Activated naive CD8-positive, alpha-beta T cell treated with anti-CD3 and anti-CD28 coated beads, Interleukin-2, amount 50 U/mL, for 24 hours (primary cell): ENCODE results near the gene GABRP.
A peak's percentile ranks its signal among the peaks of the same experiment; 100 is the strongest.
"Not testable (repeated sequence)": the region's sequence is repeated elsewhere in the genome, so short reads cannot be mapped to it uniquely, and the experiment has no call there.

Source experiments
- ATAC-seq: fragments of 150-1000 bp; cut with Tn5 transposase; one replicate; pipeline ENCODE4 v1.10.0; 2021
- DNase-seq: peaks from one replicate; pipeline ENCODE4 v3.0.0; 2021
- H3K27ac Mint-ChIP-seq: one replicate; pipeline ENCODE4 v1.8.0; 2021; ENCODE audit warnings: mild to moderate bottlenecking, mixed read lengths
- H3K27me3 Mint-ChIP-seq: one replicate; pipeline ENCODE4 v1.8.0; 2021; ENCODE audit warnings: mixed read lengths
- H3K36me3 Mint-ChIP-seq: one replicate; pipeline ENCODE4 v1.8.0; 2021; ENCODE audit warnings: low read depth, mixed read lengths
- H3K4me1 Mint-ChIP-seq: one replicate; pipeline ENCODE4 v1.8.0; 2021; ENCODE audit warnings: mixed read lengths
- H3K4me3 Mint-ChIP-seq: one replicate; pipeline ENCODE4 v1.8.0; 2021; ENCODE audit warnings: mild to moderate bottlenecking, moderate library complexity, mixed read lengths
- H3K9me3 Mint-ChIP-seq: one replicate; pipeline ENCODE4 v1.8.0; 2021; ENCODE audit warnings: mixed read lengths

The GABRP gene

GRCh38 chr5:170765868-170766267 lies 17.7 kb upstream of the GABRP start:
- not testable (repeated sequence) for H3K4me1 Mint-ChIP-seq, H3K9me3 Mint-ChIP-seq, H3K27me3 Mint-ChIP-seq, H3K4me3 Mint-ChIP-seq, ATAC-seq, H3K36me3 Mint-ChIP-seq, DNase-seq, H3K27ac Mint-ChIP-seq

- Mint-ChIP-seq H3K36me3 (no peaks in the 10 kb centered on the region), H3K9me3 (no peaks in the 10 kb centered on the region), H3K27me3 (no peaks in the 10 kb centered on the region), H3K4me1 (no peaks in the 10 kb centered on the region), H3K27ac (no peak overlapping the region), H3K4me3 (no peak overlapping the region)
- ATAC-seq (no peak), DNase-seq (no peak)
Measured at GRCh38 chr5:170769246-170769645, 14.3 kb upstream of the GABRP start.

DNA sequence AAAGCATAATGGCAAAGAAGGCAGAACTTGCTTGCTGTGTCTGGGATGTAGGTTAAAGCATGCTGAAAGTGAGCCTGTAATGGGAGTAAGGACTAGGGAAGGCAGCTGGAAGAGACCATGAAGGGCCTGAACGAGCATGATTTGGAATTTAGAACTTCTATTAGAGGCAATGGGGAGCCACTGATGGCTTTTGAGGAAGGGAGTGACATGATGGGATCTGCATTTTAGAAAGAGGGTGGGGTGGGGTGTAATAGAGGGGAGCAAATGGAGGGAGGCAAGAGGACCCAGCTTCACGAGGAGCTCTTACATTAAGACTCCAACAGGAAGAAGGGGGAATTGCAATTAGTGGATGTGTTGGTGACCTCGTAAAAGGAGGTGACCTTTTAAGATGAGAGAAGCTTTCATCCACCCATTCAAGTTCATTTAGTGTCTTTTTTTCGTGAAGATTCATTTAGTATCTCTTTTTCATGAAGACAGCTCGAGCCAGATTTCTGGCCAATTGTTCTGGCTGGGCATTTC lies 13.6 kb upstream of the GABRP start:
- Mint-ChIP-seq H3K4me3 (no peak overlapping the region), H3K9me3 (no peaks in the 10 kb centered on the region), H3K4me1 (no peaks in the 10 kb centered on the region), H3K27ac (no peak overlapping the region), H3K36me3 (no peaks in the 10 kb centered on the region), H3K27me3 (no peaks in the 10 kb centered on the region)
- ATAC-seq: no peak
- no peak for DNase-seq

DNA sequence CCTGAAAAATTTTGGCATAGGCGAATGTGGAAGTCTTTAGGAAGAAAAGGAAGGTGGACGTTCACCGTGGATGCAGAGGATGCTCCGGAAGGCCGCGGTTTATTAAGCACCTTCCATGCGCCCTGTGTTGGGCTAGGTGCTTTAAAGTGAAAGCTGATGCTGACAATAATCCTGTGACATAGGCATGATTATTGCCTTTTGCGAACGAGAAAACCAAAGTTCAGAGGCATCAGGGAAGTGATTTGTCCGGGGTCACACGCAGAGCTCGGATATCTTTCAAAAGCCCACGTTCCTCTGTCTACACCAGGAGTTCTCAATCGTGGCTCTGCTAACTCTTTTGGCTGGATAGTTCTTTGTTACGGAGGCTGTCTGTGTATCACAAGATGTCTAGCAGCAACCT lies 12.0 kb upstream of the GABRP start:
- Mint-ChIP-seq H3K27me3 (no peaks in the 10 kb centered on the region), H3K27ac (no peak overlapping the region), H3K9me3 (no peaks in the 10 kb centered on the region), H3K4me3 (no peak overlapping the region), H3K36me3 (no peaks in the 10 kb centered on the region), H3K4me1 (no peaks in the 10 kb centered on the region)
- no peak for ATAC-seq
- DNase-seq: no peak

DNA sequence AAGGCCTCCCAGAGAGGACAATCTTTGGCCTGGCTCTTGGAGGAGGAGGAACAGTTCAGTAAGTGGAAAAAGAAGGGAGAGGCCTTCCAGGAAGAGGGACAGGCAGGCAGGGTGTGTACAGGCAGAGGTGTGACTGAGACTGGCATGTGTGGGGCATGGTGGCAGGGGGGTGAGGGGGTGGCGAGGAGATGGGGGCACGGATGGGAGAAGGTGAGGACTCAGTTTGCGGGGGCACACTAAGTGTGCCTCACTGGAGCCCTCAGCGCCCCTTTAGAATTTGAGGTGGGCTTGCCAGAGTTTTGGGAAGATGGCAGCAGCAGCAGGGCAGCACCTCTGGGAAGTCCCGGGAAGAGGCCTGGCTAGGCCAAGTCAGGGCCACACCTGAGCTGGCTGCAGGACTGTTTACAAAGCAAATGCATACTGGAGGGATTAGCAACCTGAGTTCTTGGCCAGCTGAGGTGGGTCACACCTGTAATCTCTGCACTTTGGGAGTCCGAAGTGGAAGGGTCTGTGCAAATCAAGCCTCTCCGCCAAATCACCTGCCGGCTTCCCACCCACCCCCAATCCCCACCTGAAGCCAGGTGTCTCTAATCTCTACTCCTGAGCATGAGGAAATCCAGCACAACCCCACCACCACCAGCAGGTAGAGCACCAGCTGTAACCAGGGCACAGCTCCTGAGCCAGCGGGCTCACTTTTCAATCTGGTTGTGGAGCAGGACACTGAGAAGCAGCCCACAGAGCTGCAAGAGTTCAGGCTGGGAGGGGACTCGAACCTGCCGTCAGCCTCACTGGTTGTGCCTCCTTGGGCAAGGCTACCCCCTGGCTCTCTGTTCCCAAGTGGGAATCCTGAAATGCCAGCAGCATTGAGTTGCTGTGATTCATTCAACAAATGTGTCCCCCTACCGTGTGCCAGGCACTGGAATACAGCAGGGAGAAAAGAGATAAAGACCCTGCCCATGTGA lies 10.2 kb upstream of the GABRP start:
- Mint-ChIP-seq H3K4me3 (no peak overlapping the region), H3K36me3 (no peaks in the 10 kb centered on the region), H3K9me3 (no peaks in the 10 kb centered on the region), H3K4me1 (no peaks in the 10 kb centered on the region), H3K27me3 (no peaks in the 10 kb centered on the region), H3K27ac (no peak overlapping the region)
- ATAC-seq (no peak), DNase-seq (no peak)

- ATAC-seq (no peak), DNase-seq (no peak)
- no peaks in the 10 kb centered on the region for H3K4me1 Mint-ChIP-seq
- no peak overlapping the region for H3K4me3 Mint-ChIP-seq
- H3K36me3 Mint-ChIP-seq: no peaks in the 10 kb centered on the region
- H3K27me3 Mint-ChIP-seq: no peaks in the 10 kb centered on the region
- H3K27ac Mint-ChIP-seq: no peak overlapping the region
- no peaks in the 10 kb centered on the region for H3K9me3 Mint-ChIP-seq
Measured at GRCh38 chr5:170774831-170775230, 8.7 kb upstream of the GABRP start.

DNA sequence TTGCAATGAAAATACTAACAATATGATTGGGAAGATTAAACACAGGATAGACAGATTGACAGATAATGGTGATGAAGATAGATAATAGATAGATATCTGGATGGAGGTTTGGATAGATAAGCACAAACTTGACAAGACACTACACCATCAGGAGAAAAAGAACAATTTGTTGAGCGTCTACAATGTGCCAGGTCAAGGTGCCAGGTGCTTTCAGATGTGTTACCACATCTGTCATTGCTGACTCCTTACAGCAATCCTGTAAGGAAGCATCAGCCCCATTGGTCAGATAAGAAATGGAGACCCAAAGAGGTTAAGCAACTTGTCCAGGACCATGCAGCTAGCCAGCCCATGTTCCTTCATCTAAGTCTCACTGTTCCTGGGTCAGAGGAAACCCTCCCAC lies 1.6 kb upstream of the GABRP start:
- no peaks in the 10 kb centered on the region for H3K36me3 Mint-ChIP-seq
- H3K4me3 Mint-ChIP-seq: no peak overlapping the region
- ATAC-seq (no peak), DNase-seq (no peak)
- H3K27ac Mint-ChIP-seq: no peak overlapping the region
- H3K27me3 Mint-ChIP-seq: no peaks in the 10 kb centered on the region
- H3K9me3 Mint-ChIP-seq: no peaks in the 10 kb centered on the region
- no peaks in the 10 kb centered on the region for H3K4me1 Mint-ChIP-seq

- H3K4me3 Mint-ChIP-seq: no peak overlapping the region
- no peak for DNase-seq
- ATAC-seq: no peak
Measured at GRCh38 chr5:170782438-170782837, 1.1 kb upstream of the GABRP start.

DNA sequence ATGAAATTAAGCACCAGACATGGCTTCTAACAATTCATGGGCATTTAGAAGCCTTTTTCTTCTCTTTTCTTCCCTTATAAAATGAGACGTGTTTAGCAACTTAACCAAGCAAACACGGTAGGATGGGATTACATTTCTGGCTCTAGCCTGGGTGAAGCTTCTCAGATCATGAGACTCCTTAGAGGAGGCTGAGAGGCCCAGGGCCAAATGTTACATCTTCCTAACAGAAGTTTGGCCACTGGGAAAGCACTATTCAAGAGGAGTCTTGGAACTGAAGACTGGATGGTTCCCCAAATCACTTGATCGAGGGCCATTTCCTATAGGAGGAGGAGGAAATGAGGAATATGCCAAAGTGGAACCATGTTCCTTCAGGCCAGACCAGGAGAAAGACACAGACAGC lies 1.9 kb downstream of the GABRP start:
- DNase-seq: no peak
- Mint-ChIP-seq H3K9me3 (no peaks in the 10 kb centered on the region), H3K4me1 (no peaks in the 10 kb centered on the region), H3K4me3 (no peak overlapping the region), H3K27me3 (no peaks in the 10 kb centered on the region), H3K27ac (no peak overlapping the region), H3K36me3 (no peaks in the 10 kb centered on the region)
- no peak for ATAC-seq

More at GRCh38 chr5:170782438-170782837, 1.1 kb upstream of the GABRP start:
- Mint-ChIP-seq H3K27ac (no peak overlapping the region), H3K36me3 (no peaks in the 10 kb centered on the region), H3K4me1 (no peaks in the 10 kb centered on the region), H3K27me3 (no peaks in the 10 kb centered on the region), H3K9me3 (no peaks in the 10 kb centered on the region)

DNA sequence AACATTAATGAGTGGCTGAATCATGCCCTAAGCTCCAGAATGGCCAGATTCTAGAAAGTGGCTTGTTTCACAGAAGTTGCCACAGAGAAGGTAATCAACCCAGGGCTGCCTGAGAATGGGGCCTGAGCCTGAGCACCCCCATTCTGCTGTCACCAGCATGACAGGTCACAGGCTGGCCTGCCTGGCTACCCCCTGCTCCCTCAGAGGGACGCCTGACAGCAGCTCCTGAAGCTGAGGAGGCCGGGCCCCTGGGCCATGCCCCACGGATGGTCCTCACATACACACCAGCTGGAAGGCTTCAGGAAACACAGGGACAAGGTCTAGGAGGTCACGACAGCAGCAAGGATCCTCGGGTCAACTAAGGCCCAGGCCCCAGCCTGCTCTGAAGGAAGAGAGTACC lies 3.7 kb downstream of the GABRP start:
- no peaks in the 10 kb centered on the region for H3K9me3 Mint-ChIP-seq
- DNase-seq: no peak
- no peaks in the 10 kb centered on the region for H3K27me3 Mint-ChIP-seq
- no peak overlapping the region for H3K27ac Mint-ChIP-seq
- ATAC-seq: no peak
- H3K4me1 Mint-ChIP-seq: no peaks in the 10 kb centered on the region
- no peak overlapping the region for H3K4me3 Mint-ChIP-seq
- H3K36me3 Mint-ChIP-seq: no peaks in the 10 kb centered on the region

GRCh38 chr5:170788626-170789304 lies 5.2 kb downstream of the GABRP start:
- Mint-ChIP-seq H3K9me3 (no peaks in the 10 kb centered on the region), H3K27ac (no peak overlapping the region), H3K4me1 (no peaks in the 10 kb centered on the region), H3K36me3 (no peaks in the 10 kb centered on the region), H3K27me3 (no peaks in the 10 kb centered on the region), H3K4me3 (no peak overlapping the region)
- DNase-seq: no peak
- no peak for ATAC-seq

DNA sequence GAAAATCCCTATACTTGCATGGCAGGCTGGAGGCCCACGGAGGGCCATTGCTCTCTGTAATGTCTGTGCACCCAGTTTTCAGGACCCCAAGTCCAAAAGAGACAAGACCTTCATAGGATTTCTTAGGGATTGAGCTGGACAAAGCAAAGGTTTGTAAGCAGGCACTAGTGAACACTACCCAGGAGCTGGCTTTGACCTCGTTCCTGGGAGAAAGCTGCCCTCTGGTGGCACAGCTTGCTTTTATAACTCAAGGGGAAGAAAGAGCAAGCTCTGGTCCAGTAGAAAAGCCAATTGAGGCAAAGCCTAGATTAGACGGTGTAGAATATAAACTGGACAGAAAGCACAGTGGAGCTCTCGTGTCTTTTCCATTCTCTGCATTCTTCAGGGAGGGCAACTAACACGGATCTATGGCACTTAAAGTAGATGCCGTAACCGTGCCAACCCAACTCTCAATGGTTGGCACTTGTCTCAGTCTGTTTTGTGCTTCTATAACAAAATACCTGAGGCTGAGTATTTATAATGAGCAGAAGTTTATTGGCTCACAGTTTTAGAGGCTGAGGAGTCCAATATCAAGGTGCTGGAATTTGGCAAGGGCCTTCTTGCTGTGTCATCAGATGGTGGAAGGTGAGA lies 7.9 kb downstream of the GABRP start:
- Mint-ChIP-seq H3K4me3 (no peak overlapping the region), H3K4me1 (no peaks in the 10 kb centered on the region), H3K27ac (no peak overlapping the region), H3K9me3 (no peaks in the 10 kb centered on the region), H3K27me3 (no peaks in the 10 kb centered on the region), H3K36me3 (no peaks in the 10 kb centered on the region)
- DNase-seq (peak; percentile 16), ATAC-seq (no peak)

- no peak overlapping the region for H3K27ac Mint-ChIP-seq
- H3K4me1 Mint-ChIP-seq: no peaks in the 10 kb centered on the region
- H3K4me3 Mint-ChIP-seq: no peak overlapping the region
- no peak for ATAC-seq
- H3K36me3 Mint-ChIP-seq: no peaks in the 10 kb centered on the region
- DNase-seq: no peak
- no peaks in the 10 kb centered on the region for H3K9me3 Mint-ChIP-seq
- no peaks in the 10 kb centered on the region for H3K27me3 Mint-ChIP-seq
Measured at GRCh38 chr5:170792878-170793277, 9.4 kb downstream of the GABRP start.

DNA sequence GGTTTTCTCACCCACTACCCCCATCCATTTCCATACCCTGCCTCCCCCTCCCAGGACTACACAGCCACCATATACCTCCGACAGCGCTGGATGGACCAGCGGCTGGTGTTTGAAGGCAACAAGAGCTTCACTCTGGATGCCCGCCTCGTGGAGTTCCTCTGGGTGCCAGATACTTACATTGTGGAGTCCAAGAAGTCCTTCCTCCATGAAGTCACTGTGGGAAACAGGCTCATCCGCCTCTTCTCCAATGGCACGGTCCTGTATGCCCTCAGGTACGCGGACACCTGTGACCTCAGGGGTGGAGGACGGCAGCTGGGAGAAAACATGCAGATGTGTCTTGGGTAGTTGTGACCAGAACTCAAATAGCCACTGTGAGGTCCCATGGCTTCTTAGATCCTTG lies 11.6 kb downstream of the GABRP start:
- H3K27ac Mint-ChIP-seq: no peak overlapping the region
- ATAC-seq (no peak), DNase-seq (no peak)
- no peaks in the 10 kb centered on the region for H3K9me3 Mint-ChIP-seq
- H3K27me3 Mint-ChIP-seq: peaks cover 4% of the 10 kb centered on the region
- H3K4me3 Mint-ChIP-seq: no peak overlapping the region
- no peaks in the 10 kb centered on the region for H3K36me3 Mint-ChIP-seq
- no peaks in the 10 kb centered on the region for H3K4me1 Mint-ChIP-seq

GRCh38 chr5:170805666-170806065 lies 22.1 kb downstream of the GABRP start:
- H3K9me3 Mint-ChIP-seq: no peaks in the 10 kb centered on the region
- ATAC-seq: no peak
- no peaks in the 10 kb centered on the region for H3K4me1 Mint-ChIP-seq
- no peak for DNase-seq
- H3K36me3 Mint-ChIP-seq: no peaks in the 10 kb centered on the region
- H3K4me3 Mint-ChIP-seq: no peak overlapping the region
- H3K27me3 Mint-ChIP-seq: no peaks in the 10 kb centered on the region
- H3K27ac Mint-ChIP-seq: no peak overlapping the region
